Measurements from ENCODE around the gene SLC15A4.

DNA sequence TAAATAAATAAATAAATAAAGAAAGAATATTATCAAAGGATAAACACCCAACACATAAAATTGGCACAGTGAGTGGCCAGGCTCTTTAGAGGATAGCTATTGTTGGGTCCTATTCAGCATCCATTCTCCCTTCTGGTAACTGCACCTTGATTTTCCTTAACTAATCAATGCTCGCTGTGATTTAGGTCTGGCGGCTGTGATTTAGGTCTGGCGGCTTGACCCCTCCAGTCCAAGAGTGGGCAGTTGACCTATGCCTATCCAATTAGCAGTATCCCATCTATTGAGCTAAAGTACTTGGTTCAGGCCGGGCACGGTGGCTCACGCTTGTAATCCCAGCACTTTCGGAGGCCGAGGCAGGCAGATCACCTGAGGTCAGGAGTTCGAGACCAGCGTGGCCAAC, 9.7 kb upstream of the SLC15A4 start:
- TF ChIP-seq EP300 (IDR thresholded peaks at IDR 0.05) (no peak), POLR2A (IDR thresholded peaks at IDR 0.05) (no peak), POLR2AphosphoS5 (IDR thresholded peaks at IDR 0.05) (no peak)
- TF ChIP-seq, protein P1, sequence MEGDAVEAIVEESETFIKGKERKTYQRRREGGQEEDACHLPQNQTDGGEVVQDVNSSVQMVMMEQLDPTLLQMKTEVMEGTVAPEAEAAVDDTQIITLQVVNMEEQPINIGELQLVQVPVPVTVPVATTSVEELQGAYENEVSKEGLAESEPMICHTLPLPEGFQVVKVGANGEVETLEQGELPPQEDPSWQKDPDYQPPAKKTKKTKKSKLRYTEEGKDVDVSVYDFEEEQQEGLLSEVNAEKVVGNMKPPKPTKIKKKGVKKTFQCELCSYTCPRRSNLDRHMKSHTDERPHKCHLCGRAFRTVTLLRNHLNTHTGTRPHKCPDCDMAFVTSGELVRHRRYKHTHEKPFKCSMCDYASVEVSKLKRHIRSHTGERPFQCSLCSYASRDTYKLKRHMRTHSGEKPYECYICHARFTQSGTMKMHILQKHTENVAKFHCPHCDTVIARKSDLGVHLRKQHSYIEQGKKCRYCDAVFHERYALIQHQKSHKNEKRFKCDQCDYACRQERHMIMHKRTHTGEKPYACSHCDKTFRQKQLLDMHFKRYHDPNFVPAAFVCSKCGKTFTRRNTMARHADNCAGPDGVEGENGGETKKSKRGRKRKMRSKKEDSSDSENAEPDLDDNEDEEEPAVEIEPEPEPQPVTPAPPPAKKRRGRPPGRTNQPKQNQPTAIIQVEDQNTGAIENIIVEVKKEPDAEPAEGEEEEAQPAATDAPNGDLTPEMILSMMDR (IDR thresholded peaks at IDR 0.05), result no peak

All from stomach (tissue), 4 donors.